HT-29 (cell line): ENCODE results near the gene PTGDS. TPM values are rescaled to one million over a fixed set of nuclear protein-coding genes. Genes with fewer than 3 reads are reported as not detected.

Experiments used
- DNase-seq: peaks from one replicate; pipeline ENCODE4 v3.0.0-alpha.2; 2015; ENCODE audit warnings: low spot score
- total RNA-seq: library from RNA; depleted of rRNA; stranded (reverse); fragments of >200 nt; shearing (Covaris generic); gene quantifications from 2 replicates; pipeline ENCODE4 v1.2.3, GENCODE V29; 2014; rRNA removed

PTGDS gene
- total RNA-seq, 1 experiment from 2014 or later, result not detected

DNA sequence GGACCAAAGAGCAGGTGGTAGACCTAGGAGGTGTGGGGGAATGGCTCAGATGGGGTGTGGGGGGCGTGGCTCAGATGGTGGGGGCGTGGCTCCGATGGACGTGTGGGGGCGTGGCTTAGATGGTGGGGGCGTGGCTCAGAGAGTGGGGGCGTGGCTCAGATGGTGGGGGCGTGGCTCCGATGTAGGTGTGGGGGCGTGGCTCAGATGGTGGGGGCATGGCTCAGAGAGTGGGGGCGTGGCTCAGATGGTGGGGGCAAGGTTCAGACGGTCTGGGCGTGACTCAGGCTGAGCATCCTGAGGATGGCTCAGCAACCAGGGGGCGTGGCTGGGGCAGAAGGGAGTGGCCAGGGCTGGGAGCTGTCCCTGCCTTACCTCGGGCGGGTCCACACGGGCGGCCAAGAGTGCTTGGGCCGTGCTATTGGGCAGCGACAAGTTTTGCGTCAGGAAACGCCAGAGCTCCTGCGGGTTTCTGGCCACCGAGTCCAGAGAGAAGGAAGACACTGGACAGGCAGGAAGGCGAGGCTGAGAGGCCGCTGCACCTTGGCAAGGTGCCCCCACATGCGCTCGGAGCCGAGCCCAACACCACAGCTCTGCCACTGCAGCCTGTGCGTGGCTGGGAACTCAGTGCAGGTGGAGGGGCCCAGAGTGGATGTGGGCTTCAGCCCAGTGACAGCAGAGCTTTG lies 44.8 kb downstream of the PTGDS start:
- peak; percentile 96 for DNase-seq

DNA sequence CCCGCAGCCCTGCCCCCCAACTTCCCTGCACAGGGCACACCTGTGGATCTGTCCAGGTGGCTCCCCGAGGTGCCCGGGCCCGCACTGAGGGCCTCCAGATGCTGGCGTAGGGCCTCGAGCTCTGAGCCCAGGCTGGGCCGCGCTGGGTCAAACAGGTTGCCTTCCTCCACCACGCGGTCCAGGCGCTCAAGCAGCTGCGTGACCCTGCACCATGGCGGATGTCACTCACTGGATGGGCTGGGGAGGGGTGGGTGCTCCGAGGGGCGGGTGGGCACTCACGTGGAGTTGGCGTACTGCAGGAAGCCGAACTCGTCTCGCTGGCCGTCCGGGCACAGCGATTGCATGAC lies 45.3 kb downstream of the PTGDS start:
- no peak for DNase-seq

DNA sequence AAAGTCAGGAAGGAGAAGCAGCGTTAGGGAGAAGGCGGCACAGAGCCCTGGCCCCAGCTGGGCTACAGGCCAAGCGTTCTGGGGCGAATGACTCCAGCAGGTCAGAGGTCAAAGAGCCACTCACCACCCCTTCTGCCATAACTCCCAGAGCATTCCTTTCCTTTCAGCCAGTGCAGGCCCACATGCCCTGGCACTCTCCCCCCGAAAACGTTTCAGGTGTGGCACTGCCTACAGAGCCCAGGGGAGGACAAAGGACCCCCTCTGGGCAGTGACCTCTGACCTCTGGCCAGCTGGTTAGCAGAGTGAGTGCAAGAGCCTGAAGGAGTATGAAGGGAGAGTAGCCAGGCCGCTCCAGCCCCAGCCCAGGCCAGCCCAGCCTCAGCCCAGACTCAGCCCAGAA lies 45.9 kb downstream of the PTGDS start:
- peak; percentile 57 for DNase-seq

DNA sequence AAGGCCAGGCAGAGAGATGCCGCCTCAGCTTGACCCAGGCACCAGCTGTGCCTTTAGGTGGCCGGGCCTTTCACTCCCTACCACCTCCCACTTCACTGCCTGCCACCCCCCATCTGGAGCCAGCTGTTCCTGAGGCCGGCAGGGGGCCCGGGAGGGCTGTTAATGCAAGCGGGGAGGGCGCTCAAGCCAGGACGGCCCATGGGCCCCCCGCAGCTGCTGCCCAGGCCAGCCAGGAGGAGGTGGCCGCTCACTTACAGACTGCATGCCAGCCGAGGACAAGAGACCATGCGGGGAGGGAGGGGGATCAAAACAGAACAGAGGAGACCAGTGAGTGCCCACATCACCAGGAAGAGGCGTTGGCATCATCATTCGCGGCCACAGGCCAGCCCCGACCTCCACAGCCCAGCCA lies 46.3 kb downstream of the PTGDS start:
- no peak for DNase-seq

DNA sequence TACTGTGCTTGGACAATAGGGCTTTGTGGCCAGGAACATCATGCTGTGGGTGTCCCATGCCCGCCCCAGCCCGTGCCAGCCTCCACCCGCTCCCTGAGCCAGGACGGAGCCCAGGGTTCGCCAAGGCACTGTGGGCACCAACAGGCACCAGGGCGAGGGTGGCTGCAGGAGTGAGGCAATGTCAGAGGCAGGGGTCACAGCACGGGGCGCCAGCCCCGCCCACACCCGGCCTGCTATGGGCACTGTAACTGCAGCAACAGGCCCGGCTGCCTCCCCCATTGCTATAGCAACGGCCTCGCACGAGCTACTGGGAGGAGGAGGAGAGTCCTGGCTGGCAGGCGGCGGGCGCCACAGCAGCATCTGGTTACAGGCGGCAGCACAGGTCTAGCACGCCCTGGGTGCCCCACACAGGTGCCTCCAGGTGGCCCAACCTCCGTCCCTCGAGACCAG lies 48.2 kb downstream of the PTGDS start:
- DNase-seq, result peak; percentile 89

DNA sequence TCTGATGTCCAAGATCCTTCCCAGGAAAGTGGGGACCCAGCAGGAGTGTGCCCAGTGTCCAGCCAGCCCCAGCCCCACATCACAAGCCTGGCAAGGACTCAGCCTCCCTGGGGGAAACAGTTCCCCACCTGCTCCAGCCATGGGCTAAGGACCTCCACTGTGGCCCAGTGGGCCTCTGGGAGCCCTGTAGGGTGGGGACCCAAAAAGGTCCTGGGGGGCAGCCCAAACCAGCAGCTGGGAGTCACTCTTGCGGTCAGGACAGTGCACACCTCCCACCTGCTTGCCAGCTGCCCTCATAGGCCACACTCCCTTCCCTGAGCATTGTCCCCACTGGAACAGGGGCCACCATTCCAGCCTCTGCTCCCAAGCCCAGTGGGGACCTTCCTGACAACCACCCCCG lies 49.1 kb downstream of the PTGDS start:
- no peak for DNase-seq

DNA sequence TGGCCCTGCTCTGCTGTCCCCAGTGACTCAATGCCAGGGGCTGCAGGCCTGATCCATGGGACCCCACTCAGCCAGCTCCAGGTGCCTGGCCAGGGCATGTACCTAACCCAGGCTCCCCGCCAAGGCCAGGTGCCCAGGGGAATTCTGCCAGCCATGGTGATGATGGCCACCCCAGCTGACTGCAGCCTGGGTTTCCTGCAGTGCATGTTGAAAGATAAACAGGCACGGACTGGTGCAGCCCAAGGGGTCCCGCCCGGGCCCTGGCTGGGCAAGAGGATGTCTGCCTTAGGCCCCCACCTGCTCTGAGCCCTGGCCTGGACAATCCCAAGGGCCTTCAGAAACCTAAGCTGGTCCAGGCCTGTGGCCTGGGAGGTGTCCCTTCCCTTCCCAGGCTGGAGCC lies 49.5 kb downstream of the PTGDS start:
- no peak for DNase-seq

DNA sequence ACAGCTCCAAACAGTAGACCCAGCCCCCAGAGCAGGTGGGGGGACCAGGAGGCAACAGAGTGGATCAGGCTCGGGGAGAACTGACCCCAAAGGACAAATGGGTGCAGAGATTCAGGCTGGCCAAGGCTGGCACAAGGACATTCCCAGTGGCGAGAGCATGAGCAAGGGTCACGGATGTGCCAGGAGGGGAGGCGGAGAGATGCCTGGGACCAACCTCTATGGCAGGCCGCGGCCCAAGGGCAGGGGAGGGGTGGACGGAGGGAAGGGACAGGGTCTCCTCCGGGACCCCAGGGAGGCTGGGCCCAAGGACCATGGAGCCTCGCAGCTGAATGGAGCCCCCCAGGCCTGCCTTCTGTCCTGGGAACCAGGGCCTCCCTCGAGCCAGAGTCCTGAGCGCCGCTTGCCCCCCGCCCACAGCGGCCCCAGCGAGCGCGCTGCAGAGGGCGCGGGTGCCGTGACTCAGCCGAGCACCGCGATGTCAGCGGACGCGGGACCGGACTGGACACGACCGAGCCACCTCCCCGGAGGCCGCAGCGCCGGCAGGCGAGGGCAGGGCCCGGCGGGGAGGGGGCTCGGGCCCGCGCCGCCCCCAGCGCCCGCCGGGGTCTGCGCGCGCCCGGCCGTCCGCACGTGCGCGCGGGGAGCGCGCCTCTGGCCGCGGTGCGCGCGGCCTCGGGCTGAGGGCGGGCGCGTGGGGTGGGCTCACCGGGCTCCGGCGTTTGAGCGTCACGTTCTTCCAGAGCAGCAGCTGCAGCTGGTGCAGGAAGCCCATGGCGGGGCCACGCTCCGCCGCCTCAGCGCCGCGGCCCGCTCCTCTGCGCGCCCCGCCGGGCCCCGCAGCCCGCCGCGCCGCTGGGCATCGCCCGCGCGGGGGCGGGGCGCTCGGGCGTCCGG lies 50.3 kb downstream of the PTGDS start, which contains the start of gene ABCA2:
ABCA2 (minus strand) TSS at position 869 of the 894 bp plus-strand sequence; CDS start at position 772, 97 bp downstream.
- DNase-seq, result peak; percentile 32

DNA sequence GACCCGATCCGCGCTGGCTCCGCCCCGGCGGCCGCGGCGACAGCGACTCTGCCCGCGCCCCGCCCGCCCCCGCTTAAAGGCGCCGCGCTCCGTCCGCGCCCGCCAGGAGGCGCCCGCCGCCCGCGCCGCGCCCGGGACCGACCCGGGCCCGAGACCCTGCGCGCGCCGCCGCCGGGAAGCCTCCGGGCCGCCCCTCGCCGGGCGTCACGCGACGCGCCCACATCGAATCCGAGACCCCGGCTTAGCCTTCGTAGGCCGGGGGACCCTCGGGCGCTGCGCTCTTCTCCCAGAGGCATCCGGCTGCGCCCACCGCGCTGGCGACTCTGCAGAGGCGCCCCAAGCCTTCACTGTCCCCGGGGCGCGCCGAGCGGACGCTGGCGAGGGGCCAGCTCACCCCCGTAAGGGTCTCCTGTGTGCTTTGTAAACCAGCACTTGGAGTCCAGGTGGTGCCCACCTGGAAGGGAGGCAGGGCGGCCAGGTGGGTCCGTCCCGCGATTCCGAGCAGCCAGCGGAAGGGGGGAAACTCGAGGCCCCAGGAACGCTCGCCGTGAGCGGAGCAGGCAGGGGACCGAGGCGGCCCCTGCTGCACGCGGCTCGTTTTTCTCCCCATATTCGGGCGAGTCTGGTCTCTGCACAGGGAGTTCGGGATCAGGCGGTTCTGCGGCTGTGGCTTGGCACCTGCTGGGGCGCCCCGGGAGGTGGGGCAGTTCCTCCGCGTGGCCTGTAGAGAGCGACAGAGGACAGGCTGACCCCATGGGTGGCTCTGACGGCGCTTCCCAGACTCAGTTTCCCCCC lies 51.2 kb downstream of the PTGDS start:
- DNase-seq, result peak; percentile 69

DNA sequence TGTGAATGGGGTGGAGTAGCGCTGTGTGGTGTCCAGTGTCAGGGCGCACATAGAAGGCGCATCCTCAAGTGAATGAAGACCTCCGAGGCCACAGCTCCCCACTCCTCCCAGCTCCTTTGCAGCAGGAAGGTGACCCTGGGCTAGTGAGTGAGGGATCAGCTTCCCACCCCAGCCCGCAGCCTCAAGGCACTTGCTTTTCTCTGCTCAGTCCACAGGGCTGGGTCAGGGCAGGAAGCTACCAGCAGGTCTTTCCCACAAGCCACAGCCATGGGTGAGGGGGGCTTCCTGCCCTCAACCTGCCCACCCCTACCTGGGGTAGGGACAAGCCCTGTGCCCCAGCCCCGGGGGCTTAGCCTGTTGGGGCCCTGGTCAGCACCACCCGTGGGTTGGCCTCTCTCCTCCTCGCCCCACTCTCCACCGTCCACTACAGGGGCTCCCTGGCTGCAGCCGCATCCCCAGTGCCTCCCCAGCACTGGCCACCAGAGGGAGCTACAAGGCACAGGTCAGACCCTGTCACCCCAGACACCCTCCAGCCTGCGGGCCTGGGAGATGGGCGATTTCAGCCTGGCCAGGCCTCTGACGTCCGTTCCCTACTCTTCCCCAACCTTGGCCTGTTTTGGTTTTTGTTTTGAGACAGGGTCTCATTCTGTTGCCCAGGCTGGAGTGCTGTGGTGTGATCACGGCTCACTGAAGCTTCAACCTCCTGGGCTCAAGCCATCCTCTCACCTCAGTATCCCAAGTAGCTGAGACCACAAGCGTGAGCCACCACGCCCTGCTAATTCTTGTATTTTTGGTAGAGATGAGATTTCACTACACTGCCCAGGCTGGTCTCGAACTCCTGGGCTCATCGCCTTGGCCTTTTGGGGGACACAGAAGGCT lies 52.0 kb downstream of the PTGDS start:
- DNase-seq, result peak; percentile 84

DNA sequence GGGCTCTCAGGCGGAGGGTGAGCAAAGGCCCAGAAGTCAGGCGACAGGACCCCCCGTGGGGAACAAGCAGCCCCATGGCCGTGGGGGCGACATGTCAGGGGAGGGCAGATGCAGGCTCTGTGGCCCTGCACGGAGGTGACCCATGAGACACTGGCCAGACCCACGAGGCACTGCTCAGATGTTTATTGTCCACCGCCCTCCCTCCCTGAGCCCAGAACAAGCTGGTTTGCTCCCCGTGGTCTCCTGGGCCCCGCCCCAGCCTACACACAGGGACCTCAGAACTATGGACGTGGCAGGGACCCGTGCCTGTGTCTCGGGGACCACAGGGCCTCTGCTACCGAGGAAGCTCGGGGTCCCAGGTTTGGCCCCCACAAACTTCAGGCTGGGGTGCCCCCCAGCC lies 52.7 kb downstream of the PTGDS start:
- DNase-seq, result no peak

DNA sequence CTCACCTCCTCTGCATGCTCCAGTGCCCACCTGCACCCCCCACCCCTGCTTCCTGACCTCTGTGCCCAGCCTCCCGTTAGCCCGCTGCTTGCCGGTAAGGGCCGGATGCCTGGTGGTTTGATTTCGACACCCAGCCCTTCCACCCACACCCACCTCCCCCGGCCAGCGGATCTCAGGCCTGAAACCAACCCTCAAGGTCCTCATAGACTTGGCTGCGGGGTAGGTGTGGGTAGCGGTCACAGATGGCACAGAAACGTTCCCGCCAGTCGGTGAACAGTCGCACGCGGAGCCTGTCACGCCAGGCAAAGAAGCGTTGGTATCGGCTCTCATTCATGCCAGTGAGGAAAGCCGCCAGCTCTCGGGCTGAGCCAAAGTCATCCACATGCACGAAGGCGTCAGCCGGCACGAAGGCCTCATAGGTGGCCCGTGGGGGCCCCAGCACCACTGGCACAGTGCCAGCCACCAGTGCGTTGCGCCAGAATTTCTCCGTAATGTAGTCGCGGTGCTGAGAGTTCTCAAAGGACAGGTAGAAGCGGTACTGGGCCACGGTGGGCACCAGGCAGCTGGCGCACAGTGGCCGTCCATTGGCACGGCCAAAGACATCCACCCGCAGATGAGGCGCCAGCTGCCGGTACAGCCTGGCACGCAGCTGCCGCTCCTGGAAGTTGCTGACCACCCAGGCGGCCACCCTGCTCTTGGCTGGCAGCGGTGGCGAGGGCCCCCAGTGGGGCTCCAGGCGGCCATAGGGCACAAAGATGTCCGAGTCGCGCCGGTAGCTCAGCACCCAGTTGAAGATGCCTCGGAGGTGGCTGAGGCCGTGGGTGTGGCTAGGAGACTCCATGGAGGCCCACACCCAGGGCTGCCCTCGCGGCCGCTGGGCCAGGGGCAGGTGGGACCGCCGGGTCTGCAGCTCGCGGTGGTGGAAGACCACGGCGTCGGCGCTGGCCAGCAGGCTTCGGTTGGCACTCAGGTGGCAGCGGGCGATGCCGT lies 53.5 kb downstream of the PTGDS start:
- DNase-seq, result no peak

Other genes with a start within 250 kb of the PTGDS start
- gene LCN10, start 234.6 kb upstream of the PTGDS start, total RNA-seq, result not detected in 2 replicates
- not detected in 2 replicates for gene LCN6, start 229.0 kb upstream of the PTGDS start, total RNA-seq
- gene LCN8, start 219.3 kb upstream of the PTGDS start, total RNA-seq, result not detected in 2 replicates
- 0.60 TPM in 1 of 2 replicates, not detected in the other for gene LCN15, start 213.0 kb upstream of the PTGDS start, total RNA-seq
- gene TMEM141, start 186.2 kb upstream of the PTGDS start, total RNA-seq, result 357 and 376 TPM in 2 replicates
- 9.0 and 10.4 TPM in 2 replicates for gene CCDC183, start 181.2 kb upstream of the PTGDS start, total RNA-seq
- gene RABL6, start 169.6 kb upstream of the PTGDS start, total RNA-seq, result 242 and 247 TPM in 2 replicates
- gene AJM1, start 135.0 kb upstream of the PTGDS start, total RNA-seq, result 9.0 and 9.4 TPM in 2 replicates
- 230 and 232 TPM in 2 replicates for gene PHPT1, start 128.1 kb upstream of the PTGDS start, total RNA-seq
- 14.9 and 29.8 TPM in 2 replicates for gene MAMDC4, start 125.2 kb upstream of the PTGDS start, total RNA-seq
- 428 and 484 TPM in 2 replicates for gene EDF1, start 111.2 kb upstream of the PTGDS start, total RNA-seq
- 36.4 and 36.7 TPM in 2 replicates for gene TRAF2, start 91.0 kb upstream of the PTGDS start, total RNA-seq
- gene FBXW5, start 32.8 kb upstream of the PTGDS start, total RNA-seq, result 379 and 389 TPM in 2 replicates
- 0.71 and 2.6 TPM in 2 replicates for gene C8G, start 32.3 kb upstream of the PTGDS start, total RNA-seq
- gene LCN12, start 25.2 kb upstream of the PTGDS start, total RNA-seq, result 0.58 and 0.94 TPM in 2 replicates
- gene LCNL1, start 5.5 kb downstream of the PTGDS start, total RNA-seq, result not detected in 2 replicates
- gene PAXX, start 14.9 kb downstream of the PTGDS start, total RNA-seq, result 169 and 179 TPM in 2 replicates
- gene CLIC3, start 19.1 kb downstream of the PTGDS start, total RNA-seq, result 17.0 and 24.1 TPM in 2 replicates
- gene ABCA2, start 50.7 kb downstream of the PTGDS start, total RNA-seq, result 92.6 and 99.9 TPM in 2 replicates
- 0.36 and 0.42 TPM in 2 replicates for gene FUT7, start 54.6 kb downstream of the PTGDS start, total RNA-seq
- gene NPDC1, start 68.7 kb downstream of the PTGDS start, total RNA-seq, result 59.9 and 84.3 TPM in 2 replicates
- gene ENTPD2, start 76.6 kb downstream of the PTGDS start, total RNA-seq, result 2.5 and 2.7 TPM in 2 replicates
- gene SAPCD2, start 93.1 kb downstream of the PTGDS start, total RNA-seq, result 217 and 239 TPM in 2 replicates
- 3.7 and 5.3 TPM in 2 replicates for gene UAP1L1, start 100.0 kb downstream of the PTGDS start, total RNA-seq
- gene MAN1B1, start 109.5 kb downstream of the PTGDS start, total RNA-seq, result 82.2 and 104 TPM in 2 replicates
- gene DPP7, start 137.2 kb downstream of the PTGDS start, total RNA-seq, result 290 and 324 TPM in 2 replicates
- 0.39 and 3.0 TPM in 2 replicates for gene GRIN1, start 161.7 kb downstream of the PTGDS start, total RNA-seq
- gene LRRC26, start 192.5 kb downstream of the PTGDS start, total RNA-seq, result 0.43 and 0.44 TPM in 2 replicates
- gene TMEM210, start 194.6 kb downstream of the PTGDS start, total RNA-seq, result not detected in 2 replicates
- gene ANAPC2, start 211.1 kb downstream of the PTGDS start, total RNA-seq, result 60.6 and 64.0 TPM in 2 replicates
- 184 and 208 TPM in 2 replicates for gene SSNA1, start 211.2 kb downstream of the PTGDS start, total RNA-seq
- gene TPRN, start 223.2 kb downstream of the PTGDS start, total RNA-seq, result 63.1 and 66.3 TPM in 2 replicates
- 44.7 and 51.5 TPM in 2 replicates for gene TMEM203, start 228.1 kb downstream of the PTGDS start, total RNA-seq
- 19.0 and 23.9 TPM in 2 replicates for gene NDOR1, start 228.2 kb downstream of the PTGDS start, total RNA-seq
- gene RNF208, start 244.7 kb downstream of the PTGDS start, total RNA-seq, result 0.55 and 1.7 TPM in 2 replicates
- 1.6 and 2.4 TPM in 2 replicates for gene CYSRT1, start 247.7 kb downstream of the PTGDS start, total RNA-seq
- 0.38 TPM in 1 of 2 replicates, not detected in the other for gene RNF224, start 250.0 kb downstream of the PTGDS start, total RNA-seq